SKM-1 treated with dmso at 0.1 percent for 144 hours (cell line): Measurements from ENCODE around the gene ATP1A2.
A peak's percentile ranks its signal among the peaks of the same experiment; 100 is the strongest.
"Not testable (repeated sequence)": the region's sequence is repeated elsewhere in the genome, so short reads cannot be mapped to it uniquely, and the experiment has no call there.

Experiments used
- DNase-seq: peaks from one replicate; lab custom pipeline; 2025; ENCODE audit not compliant: unreplicated experiment; lab: John Stamatoyannopoulos, UW

Gene ATP1A2

GRCh38 chr1:160099716-160100375 lies 15.7 kb upstream of the ATP1A2 start:
- DNase-seq, result no peak

- DNase-seq, result peak; percentile 87
Measured at GRCh38 chr1:160101037-160101716, 14.4 kb upstream of the ATP1A2 start.

GRCh38 chr1:160101717-160102522 lies 13.6 kb upstream of the ATP1A2 start:
- DNase-seq, result no peak

GRCh38 chr1:160103658-160104408 lies 11.7 kb upstream of the ATP1A2 start:
- no peak for DNase-seq

GRCh38 chr1:160104486-160104885 lies 11.1 kb upstream of the ATP1A2 start:
- peak; percentile 67 for DNase-seq

- DNase-seq, result no peak
Measured at GRCh38 chr1:160105155-160105554, 10.4 kb upstream of the ATP1A2 start.

GRCh38 chr1:160107512-160107911 lies 8.0 kb upstream of the ATP1A2 start:
- DNase-seq, result no peak

- DNase-seq, result peak; percentile 70
Measured at GRCh38 chr1:160108888-160109662, 6.5 kb upstream of the ATP1A2 start.

GRCh38 chr1:160109686-160110085 lies 5.9 kb upstream of the ATP1A2 start:
- DNase-seq, result no peak

GRCh38 chr1:160111462-160111861 lies 4.1 kb upstream of the ATP1A2 start:
- DNase-seq, result not testable (repeated sequence)

GRCh38 chr1:160112357-160112756 lies 3.2 kb upstream of the ATP1A2 start:
- DNase-seq, result no peak

GRCh38 chr1:160113407-160113806 lies 2.2 kb upstream of the ATP1A2 start:
- no peak for DNase-seq

GRCh38 chr1:160114085-160114484 lies 1.5 kb upstream of the ATP1A2 start:
- DNase-seq, result no peak

GRCh38 chr1:160116283-160117147 lies 956 bp downstream of the ATP1A2 start:
- DNase-seq, result no peak

- DNase-seq, result no peak
Measured at GRCh38 chr1:160117300-160117699, 1.7 kb downstream of the ATP1A2 start.

GRCh38 chr1:160117709-160118183 lies 2.2 kb downstream of the ATP1A2 start:
- DNase-seq, result no peak

- no peak for DNase-seq
Measured at GRCh38 chr1:160118928-160119327, 3.4 kb downstream of the ATP1A2 start.

GRCh38 chr1:160120797-160121196 lies 5.2 kb downstream of the ATP1A2 start:
- no peak for DNase-seq

GRCh38 chr1:160121388-160121787 lies 5.8 kb downstream of the ATP1A2 start:
- DNase-seq, result no peak
